ENCODE results near the gene STUM.

The STUM gene

DNA sequence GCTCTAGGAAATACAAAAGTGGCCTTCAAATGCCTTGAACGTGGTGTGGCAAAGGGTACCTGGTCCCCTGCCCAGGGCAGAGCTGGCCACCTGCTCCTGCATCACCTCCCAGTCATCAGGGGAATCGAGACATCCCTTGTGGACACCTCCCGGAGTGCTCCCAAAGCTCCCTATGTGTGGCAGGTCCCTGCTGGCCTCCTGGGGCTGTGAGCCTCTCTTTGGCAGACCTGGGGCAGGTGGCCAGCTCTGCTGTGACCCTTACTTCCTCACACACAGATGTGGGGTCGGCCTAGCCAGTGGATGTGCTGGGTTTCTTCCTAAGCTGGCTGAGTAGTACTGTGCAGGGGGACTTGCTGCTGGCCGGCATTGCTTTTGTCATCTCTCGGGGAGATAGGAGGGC, 104.0 kb downstream of the STUM start:
- TF ChIP-seq GATA2 (IDR thresholded peaks at IDR 0.05; ENCODE audit: low read depth, low read length) (no peak), GATA3 (IDR thresholded peaks at IDR 0.05; ENCODE audit: low read depth, low read length) (no peak)

DNA sequence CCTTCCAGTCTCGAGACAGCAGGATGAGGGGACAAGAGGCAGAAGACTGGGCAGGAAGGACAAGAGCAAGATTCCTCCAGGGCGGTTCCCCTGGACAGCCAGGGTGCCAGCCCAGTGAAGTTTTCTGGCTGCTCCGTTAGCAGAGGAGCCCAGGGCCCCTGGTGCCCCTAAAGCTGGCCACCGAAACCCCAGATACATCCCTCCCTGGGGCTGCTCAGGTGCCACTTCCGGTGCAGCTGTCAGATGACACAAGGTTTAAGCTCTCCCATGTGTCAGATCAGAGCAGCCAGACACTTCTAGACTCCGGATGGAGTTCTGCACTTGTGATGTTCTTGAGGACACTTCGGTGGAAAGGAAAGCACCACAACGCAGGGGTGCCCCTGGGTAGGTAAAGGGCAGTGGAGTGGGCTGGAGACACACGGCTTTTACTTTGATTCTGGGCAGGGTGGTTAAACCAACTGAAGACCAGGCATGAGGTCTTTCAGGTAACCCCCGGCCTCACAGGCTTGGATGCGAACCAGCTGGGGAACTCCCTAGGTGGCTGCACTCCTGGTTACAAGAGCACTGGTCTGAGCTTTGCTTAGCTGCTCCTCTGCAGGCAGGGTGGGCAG, 104.9 kb downstream of the STUM start:
- TF ChIP-seq GATA3 (IDR thresholded peaks at IDR 0.05; ENCODE audit: low read depth, low read length) (no peak), GATA2 (IDR thresholded peaks at IDR 0.05; ENCODE audit: low read depth, low read length) (no peak)

DNA sequence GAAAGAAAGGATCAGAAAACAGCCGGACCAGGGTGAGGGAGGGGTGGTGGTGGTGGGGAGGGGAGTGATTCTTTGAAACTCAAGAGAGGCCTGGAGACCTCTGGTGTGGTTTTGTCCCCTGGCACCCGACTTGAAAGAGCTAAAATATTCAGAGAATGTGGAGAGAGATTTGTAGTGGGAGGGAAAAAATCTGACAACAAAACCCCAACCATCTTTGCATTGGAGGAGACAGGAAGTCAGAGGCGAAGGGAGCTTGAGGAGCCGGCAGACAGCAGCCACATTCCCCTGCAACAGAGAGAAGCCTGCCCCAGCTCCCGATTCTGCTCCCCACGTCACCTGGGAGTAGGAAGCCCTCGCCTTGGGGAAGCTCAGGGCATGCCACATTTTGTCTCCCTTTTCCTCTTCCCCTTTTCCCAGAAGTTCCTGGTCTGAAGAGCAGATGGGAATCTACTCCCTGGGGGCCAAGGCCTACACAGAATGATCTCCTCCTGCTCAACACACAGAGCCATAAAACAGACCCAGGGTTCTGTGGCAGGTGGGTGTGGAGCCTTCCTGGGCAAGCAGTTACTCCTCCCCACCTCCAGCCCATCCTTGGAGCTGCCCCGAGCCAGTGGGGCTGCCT, 105.6 kb downstream of the STUM start:
- TF ChIP-seq GATA3 (IDR thresholded peaks at IDR 0.05; ENCODE audit: low read depth, low read length) (no peak), GATA2 (IDR thresholded peaks at IDR 0.05; ENCODE audit: low read depth, low read length) (no peak)

DNA sequence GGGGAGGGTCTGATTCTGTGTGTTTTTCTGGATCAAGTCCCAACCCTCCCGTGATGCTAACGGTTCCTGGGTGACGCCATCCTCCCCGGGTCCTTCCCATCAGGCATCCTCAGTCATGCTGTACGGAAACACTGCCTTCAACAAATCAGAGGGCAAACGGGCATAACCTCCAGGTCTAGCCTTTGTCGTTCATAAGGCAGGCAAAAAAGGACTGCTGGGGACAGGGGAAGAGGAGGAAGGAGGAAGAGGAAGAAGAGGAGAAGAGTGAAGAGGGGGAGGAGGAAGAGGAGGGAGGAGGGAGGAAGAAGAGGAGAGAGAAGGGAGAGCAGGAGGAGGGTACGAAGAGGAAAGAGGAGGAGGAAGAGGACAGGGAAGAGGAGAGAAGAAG, 106.1 kb downstream of the STUM start:
- TF ChIP-seq GATA2 (IDR thresholded peaks at IDR 0.05; ENCODE audit: low read depth, low read length) = no peak

DNA sequence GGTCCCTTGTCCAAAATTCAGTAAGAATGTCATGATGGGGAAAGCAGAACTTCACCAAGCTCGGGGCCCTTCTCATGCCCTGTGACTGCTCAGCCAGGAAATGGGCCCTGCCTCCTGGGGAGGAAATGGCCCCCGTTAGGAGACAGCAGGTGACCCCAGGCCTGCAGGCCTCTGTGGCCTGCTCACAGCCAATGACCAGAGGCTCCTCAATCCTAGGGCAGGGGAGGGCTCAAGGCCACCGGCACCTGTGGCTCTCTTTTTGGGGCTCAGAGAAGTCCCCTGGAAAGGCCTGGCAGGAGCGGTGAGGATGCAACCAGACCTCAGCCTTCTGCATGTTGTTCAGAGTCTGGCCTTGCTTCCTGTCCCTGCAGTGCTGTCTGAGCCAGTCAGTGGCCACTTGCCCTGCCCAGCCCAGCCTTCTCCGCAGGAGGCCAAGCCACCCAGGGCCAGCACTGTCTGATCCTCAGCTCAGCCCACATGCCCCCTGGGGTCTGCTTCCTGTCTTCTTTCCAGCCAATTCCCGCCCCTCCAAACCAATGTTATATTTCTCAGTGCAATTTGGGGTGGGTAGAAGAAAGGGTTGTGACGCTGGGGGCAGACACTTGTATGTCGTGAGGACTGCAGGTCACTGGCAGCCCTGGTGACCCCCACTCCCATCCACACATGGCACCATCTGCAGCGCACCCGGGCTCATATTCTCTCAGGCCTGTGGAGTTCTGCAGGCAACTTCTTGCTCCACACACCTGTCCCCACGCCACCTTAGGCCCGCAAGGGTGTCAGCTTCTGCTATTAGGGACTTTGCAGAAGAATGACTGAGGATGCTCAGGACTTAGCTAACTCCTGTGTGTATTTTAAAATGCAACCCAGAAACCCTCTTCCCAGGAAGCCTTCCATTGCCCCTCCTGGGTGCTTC, 106.9 kb downstream of the STUM start:
- TF ChIP-seq GATA2 (IDR thresholded peaks at IDR 0.05; ENCODE audit: low read depth, low read length) = no peak
- no peak for TF ChIP-seq GATA3 (IDR thresholded peaks at IDR 0.05; ENCODE audit: low read depth, low read length)

DNA sequence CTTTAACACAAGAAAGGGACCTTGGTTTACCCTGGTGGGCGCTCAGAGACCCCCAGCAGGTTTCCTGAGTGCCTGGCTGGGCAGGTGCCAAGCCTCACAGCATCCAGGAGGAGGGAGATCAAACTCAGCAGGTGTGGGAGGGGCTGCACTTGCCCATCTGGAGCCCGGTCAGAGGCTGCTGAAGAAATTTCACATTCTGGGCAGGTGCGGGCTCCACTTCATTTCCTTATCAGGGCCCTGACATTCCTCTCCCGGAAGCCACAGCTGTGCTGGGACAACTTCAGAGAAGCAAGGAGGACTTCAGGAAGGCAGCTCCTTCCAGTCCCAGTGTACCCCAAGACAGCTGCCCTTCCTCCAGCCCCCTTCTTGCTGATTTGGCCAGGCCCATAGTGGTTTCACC, 107.6 kb downstream of the STUM start:
- TF ChIP-seq GATA2 (IDR thresholded peaks at IDR 0.05; ENCODE audit: low read depth, low read length) = no peak
- TF ChIP-seq GATA3 (IDR thresholded peaks at IDR 0.05; ENCODE audit: low read depth, low read length) = no peak

DNA sequence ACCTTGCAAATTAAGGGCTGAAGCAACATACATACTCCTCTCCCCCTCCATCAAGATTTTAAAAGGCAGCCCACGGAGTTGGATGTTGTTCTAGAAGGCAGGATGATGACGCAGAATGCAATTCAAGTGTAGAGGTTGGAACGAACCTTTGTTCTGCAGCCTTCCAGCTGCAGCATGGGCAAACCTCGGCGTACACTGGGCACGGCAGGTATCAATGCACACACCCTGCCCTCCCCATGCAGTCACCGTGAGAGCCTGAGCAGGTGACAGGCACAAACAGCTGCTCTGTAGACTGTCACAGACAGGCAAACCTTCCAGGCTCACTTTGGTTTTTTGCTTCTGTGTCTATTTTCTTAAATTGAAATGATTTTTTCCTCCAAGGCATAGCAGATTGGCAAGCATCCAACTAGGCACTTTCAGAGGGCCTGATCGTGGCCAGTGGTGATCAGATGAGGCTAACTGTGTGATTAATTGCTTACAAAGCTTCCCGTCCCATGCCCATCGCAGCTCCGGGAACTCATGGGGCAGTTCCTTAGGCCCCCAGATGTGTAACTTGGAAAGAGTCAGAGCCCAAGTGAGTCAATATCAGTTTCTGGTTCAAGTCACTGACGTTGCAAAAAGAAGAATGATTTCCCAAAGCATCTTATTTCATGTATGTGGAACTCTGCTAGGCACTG, 108.2 kb downstream of the STUM start:
- TF ChIP-seq GATA2 (IDR thresholded peaks at IDR 0.05; ENCODE audit: low read depth, low read length) = no peak

DNA sequence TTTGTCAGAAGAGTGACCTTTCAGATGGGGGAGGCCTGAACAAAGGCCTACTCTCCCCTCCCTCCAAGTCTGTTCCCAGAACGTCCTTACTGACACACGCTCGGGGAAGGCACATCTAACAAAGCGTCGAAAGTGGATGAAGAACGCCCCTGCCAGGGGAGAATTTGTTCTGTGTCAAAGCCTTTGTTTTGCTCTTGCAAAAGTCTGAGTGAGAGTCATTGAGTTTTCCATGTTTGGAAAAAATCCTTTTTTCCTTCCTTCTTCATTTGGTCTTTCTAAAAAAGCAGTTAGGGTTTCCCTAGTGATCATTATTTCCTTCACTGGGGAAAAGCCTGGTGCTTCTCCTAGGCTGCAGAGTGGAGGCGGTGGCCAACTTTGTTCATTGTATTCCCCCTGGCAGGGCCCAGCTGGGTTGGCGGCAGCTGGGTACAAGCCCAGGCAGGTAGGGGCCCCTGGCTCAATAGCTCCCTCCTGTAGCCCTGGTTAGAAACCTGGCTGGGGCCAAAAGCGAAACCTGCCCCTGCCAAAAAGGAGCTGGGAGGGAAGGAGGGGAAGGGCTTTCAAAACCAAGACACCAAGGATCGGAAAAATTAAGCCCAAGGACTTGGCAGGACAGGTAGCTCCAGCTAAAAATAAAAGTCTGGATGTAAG, 109.5 kb downstream of the STUM start:
- TF ChIP-seq GATA2 (IDR thresholded peaks at IDR 0.05; ENCODE audit: low read depth, low read length) (no peak), GATA3 (IDR thresholded peaks at IDR 0.05; ENCODE audit: low read depth, low read length) (no peak)

DNA sequence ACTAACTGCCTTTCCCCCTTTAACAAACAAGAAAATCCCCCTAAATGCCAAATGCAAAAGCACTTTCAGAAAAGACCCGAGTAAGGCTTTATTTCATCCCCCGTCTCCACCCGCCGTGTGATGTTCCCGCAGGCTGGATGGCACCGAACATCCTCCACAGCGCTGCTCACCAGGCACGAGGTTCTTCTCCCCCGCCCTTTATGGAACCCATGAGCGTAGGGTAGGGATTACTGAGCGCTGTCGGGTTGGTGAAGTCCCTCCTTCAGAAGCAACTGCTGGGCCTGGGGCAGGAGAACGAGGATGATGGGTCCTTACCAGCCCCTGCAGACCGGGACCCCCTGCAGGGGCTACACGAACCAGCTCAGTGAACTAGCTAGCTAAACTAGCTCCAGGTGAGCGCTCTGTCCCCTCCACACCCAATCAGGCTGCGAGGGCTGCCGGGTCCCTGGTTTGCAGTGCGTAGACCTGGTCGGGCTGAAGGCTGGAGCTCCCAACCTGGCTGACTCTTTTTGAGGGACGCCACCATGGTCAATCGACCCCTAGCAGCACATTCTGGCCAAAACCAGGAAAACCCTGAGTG, 110.1 kb downstream of the STUM start:
- TF ChIP-seq GATA3 (IDR thresholded peaks at IDR 0.05; ENCODE audit: low read depth, low read length) = no peak
- TF ChIP-seq GATA2 (IDR thresholded peaks at IDR 0.05; ENCODE audit: low read depth, low read length) = no peak

All from SH-SY5Y (cell line).